Activated CD8-positive, alpha-beta memory T cell treated with anti-CD3 and anti-CD28 coated beads, Interleukin-2, amount 50 U/mL, for 1 hour (primary cell): ENCODE results near the gene AGPAT1.
"Not testable (repeated sequence)": the region's sequence is repeated elsewhere in the genome, so short reads cannot be mapped to it uniquely, and the experiment has no call there.

ENCODE experiments used
- DNase-seq: peaks from one replicate; pipeline ENCODE4 v3.0.0-alpha.2; 2020; ENCODE audit errors: extremely low read depth

Gene AGPAT1

GRCh38 chr6:32148289-32149091, 27.4 kb downstream of the AGPAT1 start:
- no peak for DNase-seq

DNA sequence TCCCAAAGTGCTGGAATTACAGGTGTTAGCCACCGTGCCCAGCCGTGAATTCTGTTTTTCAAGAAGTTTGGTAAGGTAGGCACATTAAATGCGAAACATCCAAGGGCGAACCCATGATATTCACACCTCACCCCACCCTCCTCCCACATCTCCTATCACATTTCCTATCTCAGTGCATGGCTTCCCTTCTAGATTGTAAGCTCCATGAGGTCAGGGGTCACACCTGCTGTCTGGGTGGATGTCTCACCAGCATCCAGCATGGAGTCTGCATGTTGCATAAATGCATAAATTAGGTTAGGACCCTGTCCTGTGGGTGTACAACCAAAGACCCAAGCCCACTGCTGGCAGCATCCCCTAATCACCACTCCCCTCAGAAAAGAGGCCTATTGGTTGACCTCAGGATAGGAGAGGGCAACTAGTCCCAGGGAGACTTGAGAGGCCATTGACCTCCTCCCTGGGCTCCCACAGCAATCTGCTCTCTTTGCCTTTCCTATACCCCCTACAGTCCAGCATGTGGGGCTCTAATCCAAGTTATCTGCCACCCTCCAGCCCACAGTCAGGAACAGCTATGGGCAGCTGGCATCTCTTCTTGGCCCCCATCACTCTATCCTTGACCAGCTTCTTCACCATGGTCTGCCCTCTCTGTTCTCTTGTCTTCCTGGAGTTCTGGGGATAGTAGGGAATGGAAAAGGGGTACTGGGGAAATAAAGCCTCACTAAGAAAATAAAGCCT, 28.3 kb downstream of the AGPAT1 start:
- DNase-seq: no peak

- no peak for DNase-seq
Measured at GRCh38 chr6:32146687-32147086, 29.2 kb downstream of the AGPAT1 start.

GRCh38 chr6:32146287-32146686, 29.6 kb downstream of the AGPAT1 start:
- no peak for DNase-seq

GRCh38 chr6:32144238-32144637, 31.6 kb downstream of the AGPAT1 start:
- not testable (repeated sequence) for DNase-seq

GRCh38 chr6:32140420-32141046, 35.4 kb downstream of the AGPAT1 start:
- no peak for DNase-seq

DNA sequence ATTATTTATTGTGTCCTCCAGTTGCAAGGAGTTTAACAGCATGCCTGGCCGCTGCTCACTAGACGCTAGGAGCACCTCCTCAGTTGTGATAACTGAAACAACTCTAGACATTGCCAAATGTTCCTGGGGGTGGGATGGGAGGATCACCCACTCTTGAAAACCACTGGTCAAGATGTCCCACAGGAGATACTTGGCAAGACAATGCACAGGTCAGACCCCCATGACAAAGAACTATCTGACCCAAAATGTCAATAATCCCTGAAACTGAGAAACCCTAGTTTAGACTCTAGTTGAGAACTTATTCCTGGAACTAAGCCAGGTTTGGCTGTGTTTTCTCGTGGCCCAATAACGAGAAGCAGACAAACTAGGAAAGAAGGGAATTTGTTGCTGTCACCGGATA, 36.3 kb downstream of the AGPAT1 start:
- DNase-seq: no peak

GRCh38 chr6:32137454-32137853, 38.4 kb downstream of the AGPAT1 start:
- DNase-seq: no peak

DNA sequence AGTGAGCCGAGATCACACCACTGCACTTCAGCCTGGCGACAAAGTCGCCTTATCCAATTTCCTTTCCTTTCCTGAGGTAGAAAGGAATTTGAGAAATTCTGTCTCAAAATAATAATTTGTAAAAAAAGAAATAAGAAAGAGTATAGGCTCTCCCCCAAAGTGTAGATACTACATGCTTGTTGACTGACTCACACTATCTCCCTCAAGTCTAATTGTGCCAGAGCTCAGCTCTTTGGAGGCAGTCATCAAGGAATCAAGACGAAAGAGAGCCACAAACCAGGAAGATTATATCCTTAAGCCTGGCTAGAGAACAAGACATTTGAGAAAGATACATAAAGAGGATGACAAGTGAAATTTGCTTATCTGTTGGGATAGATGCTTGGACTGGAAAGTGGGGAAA, 42.1 kb downstream of the AGPAT1 start:
- DNase-seq: no peak

DNA sequence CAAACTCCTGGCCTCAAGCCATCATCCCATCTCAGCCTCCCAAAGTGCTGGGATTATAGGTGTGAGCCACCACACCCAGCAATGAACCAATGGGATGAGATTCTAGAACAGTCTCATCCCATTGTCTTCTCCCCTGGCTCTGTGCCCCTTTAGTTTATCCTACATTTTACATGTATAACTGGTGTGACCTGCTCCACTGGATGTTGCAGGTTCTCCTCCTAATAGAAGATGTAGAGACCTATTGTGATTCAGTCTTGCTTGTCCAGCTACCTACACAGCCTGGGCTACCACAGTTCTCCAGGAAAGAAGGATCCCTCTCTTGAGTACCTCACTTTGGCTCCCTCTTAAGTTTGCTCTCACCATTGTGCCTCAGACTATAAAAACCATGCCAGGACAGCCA, 43.8 kb downstream of the AGPAT1 start:
- DNase-seq: no peak

- DNase-seq: no peak
Measured at GRCh38 chr6:32131439-32131948, 44.4 kb downstream of the AGPAT1 start.

GRCh38 chr6:32129297-32130088, 46.4 kb downstream of the AGPAT1 start:
- no peak for DNase-seq

DNA sequence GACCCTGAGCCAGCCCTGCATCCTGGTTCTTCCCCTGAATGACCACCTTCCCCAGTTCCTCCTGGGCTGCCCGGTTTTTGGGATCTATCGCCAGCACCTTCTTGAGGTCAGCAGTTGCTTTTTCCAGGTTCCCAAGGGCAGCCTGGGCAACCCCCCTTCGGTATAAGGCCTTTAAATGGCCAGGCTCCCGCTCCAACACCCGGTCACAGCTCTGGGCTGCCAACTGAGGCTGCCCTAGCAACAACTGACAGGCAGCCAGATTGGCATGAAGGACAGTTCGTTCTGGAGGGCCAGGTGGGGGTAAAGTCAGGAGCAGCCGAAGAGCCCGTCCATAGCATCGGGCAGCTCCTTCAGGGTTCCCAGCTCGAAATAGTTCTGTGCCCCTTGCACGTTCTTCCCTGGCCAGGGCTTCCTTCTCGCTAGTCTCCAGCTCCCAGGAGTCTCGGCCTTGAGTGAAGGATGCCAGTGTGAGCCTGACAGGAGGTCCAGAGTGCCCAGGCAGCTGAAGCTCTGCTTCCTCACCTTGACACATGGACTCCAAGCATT, 47.1 kb downstream of the AGPAT1 start:
- no peak for DNase-seq

DNA sequence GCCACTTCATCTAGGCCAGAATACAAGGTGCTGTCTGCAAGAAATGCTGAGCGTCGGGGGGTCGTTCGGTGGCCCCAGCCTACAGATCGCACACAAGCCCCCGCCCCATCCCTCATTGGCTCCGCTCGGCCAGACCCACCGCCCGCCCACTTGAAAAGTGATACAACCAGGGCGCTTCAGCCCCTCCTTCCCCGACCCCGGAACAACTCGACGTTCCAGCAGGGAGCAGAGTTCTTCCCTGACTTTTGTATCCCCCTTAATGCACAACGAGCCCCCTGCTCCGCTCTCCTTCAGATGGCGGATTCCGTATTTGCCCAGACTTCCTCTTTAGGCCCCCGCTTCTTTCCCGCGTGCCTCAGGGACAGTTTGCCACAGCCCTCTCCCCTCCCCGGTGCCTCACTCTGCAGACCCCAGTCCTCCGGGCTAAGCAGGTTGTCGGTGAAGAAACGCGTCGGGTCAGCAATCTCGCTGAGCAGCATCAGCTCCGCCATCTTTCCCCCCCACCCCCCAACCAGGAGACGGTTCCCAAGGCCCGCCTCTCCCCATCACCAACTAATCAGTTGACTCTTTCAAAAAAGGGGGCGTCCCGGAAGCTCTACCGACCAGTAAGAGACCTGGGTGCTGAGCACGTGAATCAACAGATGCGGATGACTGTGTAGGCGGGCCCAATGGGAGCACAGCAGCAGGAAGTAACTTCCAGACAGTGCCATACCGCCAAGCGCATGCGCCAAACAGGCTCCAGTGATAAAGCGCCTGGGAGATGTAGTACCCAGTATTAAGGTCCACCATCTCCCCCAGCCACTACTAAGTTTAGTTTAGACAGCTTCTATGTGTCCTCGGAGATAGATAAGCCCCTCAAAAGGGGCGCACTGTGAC, 47.9 kb downstream of the AGPAT1 start, which contains the start of gene ATF6B:
Gene ATF6B (minus strand): TSS at position 530 of the 876 bp plus-strand sequence. CDS start 39 bp downstream, at position 491.
- DNase-seq: peak; percentile 98

DNA sequence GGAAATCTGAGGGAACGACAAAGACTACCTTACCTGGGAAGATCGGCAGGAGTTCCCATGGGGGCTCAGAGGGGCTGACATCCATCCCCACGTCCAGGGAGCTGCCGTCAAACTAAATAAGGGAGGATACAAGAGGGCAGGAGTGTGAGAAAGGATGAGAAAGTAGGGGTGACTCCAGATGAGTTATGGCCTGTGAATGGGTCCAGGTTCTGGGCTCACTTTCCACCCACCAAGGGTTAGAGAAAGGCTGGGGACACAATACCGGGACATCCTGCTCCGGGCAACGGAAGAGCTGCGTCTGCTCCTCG, 48.5 kb downstream of the AGPAT1 start:
- no peak for DNase-seq

DNA sequence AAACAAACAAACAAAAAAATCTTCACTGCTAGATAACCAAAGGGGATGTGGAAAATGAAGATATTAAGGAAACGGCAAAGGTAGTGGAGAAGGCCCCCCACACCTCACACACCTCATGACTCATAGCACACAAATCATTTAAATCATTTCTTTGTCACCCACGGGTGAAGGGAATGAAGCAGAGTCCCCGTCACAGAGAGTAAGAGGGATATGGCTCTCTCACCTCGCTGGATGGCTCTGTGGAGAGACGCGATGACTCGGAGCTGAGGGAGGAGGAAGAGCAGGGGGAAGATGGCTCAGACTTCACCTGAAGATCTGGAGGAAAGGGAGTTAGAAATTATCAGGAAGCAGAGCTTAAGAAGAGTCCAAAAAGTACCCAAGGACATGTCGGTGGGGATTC, 49.0 kb downstream of the AGPAT1 start:
- no peak for DNase-seq

DNA sequence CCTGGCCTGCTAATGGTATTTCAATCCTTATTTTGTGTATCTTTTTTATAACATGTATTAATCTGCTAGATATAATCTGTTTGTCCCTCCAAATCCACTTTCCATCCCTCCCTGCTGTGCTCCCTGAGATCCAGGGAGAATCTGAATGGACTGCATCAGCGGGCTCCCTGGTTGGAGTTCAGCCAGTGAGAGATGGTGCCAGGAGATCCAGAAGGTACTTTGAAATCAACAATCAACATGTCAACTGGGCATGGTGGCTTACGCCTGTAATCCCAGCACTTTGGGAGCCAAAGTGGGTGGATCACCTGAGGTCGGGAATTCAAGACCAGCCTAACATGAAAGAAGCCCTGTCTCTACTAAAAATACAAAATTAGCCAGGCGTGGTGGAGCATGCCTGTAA, 52.2 kb downstream of the AGPAT1 start:
- no peak for DNase-seq

DNA sequence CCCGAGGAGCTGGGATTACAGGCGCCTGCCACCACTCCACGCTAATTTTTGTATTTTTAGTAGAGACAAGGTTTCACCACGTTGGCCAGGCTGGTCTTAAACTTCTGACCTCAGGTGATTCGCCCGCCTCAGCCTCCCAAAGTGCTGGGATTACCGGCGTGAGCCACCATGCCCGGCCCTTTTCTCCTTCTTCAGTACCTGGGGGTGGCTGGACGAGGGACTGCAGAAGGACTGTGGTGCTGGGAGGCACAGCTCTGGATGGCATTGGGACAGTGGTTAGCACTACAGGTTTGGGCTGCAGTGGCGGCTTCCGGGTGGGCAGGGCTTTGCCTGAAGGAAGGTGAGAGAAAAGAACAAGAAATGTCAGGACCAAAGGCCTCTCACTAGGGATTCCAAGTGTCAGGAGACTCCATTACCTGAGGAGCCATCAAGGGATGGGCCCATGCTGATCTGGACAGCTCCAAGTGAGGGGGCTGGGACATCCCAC, 55.3 kb downstream of the AGPAT1 start:
- no peak for DNase-seq

- peak; percentile 24 for DNase-seq
Measured at GRCh38 chr6:32118782-32119628, 56.9 kb downstream of the AGPAT1 start.
